Kidney (tissue), 14 donors: ENCODE data around the gene LYPD4. TPM values are rescaled to one million over a fixed set of nuclear protein-coding genes. Genes with fewer than 3 reads are reported as not detected.

Source experiments
- DNase-seq, 5 donors: peaks; one replicate each; pipeline ENCODE4 v3.0.0-alpha.2; 2013 to 2020
- FAIRE-seq: peaks from 2 replicates; lab custom pipeline; 2012; peaks lifted over from hg19 to GRCh38; lab: Jason Lieb, UNC
- H3K27ac ChIP-seq, 2 donors: one replicate each; pipeline ENCODE4 v1.7.0; 2013; ENCODE audit warnings: low read depth in 2 of 2, low read length in 2 of 2, inconsistent platforms in 1 of 2
- H3K27me3 ChIP-seq: one replicate; pipeline ENCODE4 v1.7.1; 2013; ENCODE audit warnings: low read length, inconsistent platforms; ENCODE audit not compliant: control insufficient read depth, insufficient read depth
- H3K36me3 ChIP-seq, 3 donors: one replicate each; pipeline versions ENCODE4 v1.7.0 to v1.7.1; 2013; ENCODE audit warnings: low read length in 3 of 3, control low read depth in 1 of 3, inconsistent platforms in 1 of 3; ENCODE audit not compliant: insufficient read depth in 3 of 3, control insufficient read depth in 2 of 3
- H3K4me1 ChIP-seq, 3 donors: one replicate each; pipeline versions ENCODE4 v1.7.0 to v1.7.1; 2013; ENCODE audit warnings: low read length in 3 of 3, inconsistent platforms in 1 of 3, low read depth in 1 of 3; ENCODE audit not compliant: control insufficient read depth in 2 of 3, insufficient read depth in 2 of 3
- H3K4me3 ChIP-seq, 3 donors: one replicate each; pipeline versions ENCODE4 v1.7.0 to v1.8.1; 2013; ENCODE audit warnings: low read length in 3 of 3, control low read depth in 1 of 3, inconsistent platforms in 1 of 3
- H3K9ac ChIP-seq, 3 donors: one replicate each; pipeline versions ENCODE4 v1.7.0 to v1.7.1; 2013; ENCODE audit warnings: low read length in 3 of 3, control low read depth in 1 of 3, inconsistent platforms in 1 of 3
- H3K9me3 ChIP-seq, 3 donors: one replicate each; pipeline versions ENCODE4 v1.7.0 to v1.7.1; 2013; ENCODE audit warnings: low read length in 3 of 3, control low read depth in 1 of 3, inconsistent platforms in 1 of 3; ENCODE audit not compliant: control insufficient read depth in 2 of 3, insufficient read depth in 1 of 3
- intact Hi-C: fragments of 100-400 bp; cut with DNase I; formaldehyde crosslinking; loops from one replicate; pipeline ENCODE4 v1.11.1; 2022
- polyA plus RNA-seq: library from polyadenylated mRNA; stranded (reverse); fragments of 350-450 nt; fragmentation: Illumina TruSeq; extraction: RNeasy Lipid Tissue Mini Kit (QIAGEN cat#74804); gene quantifications from one replicate; pipeline ENCODE4 v1.2.3, GENCODE V29; 2014; ENCODE audit warnings: low read depth, low replicate concordance; ENCODE audit not compliant: insufficient read depth
- total RNA-seq: library from RNA; stranded (reverse); fragmentation: NEBNext Ultra II Directional; extraction: Animal tissue kit (Norgen Biotek cat#: 25700); gene quantifications from one replicate; pipeline ENCODE4 v1.2.1, GENCODE V29; 2021
- TF ChIP-seq, protein P1 (sequence below): IDR thresholded peaks from 3 replicates; pipeline ENCODE4 v1.5.1; 2012; ENCODE audit warnings: mild to moderate bottlenecking, moderate library complexity, borderline replicate concordance; ENCODE audit not compliant: insufficient read depth; ENCODE audit errors: extremely low read depth
- donor health status: control.
- donor health status: control.
- donor health status: control.
- donor health status: control.
- donor health status: control.
- donor health status: DM: yes; HTN: yes; CAD: no.
- donor health status: Normal renal cell carcinoma (clear cell type).

The LYPD4 gene
- total and polyA plus RNA-seq, 2 donors from 2014 or later: not detected

DNA sequence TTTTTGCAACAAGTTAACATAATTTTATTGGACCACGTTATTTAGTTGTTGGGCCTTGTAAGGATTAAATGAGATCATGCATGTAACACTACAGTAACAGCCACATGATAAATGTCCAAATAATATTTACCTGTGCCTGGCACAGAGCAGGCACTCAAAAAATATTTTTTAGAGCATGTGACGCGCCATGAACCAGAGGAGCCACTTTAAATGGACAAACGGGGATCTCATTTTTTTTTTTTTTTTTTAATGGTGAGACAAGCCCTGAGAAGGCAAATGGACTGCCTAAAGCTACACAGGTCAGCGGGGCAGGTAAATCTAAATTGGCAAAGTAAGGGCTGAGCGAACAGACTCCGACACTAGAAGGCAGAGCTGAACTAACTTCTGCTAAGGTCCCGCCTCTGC is 14.7 kb upstream of the LYPD4 start:
- intact Hi-C loops: no loop called here
- no peak for DNase-seq
- Histone ChIP-seq H3K27ac (peak overlapping the region in 1 of 2 donors; percentile 99), H3K4me3 (peak overlapping the region; percentile 40 to 95 (median 94)), H3K36me3 (peaks cover 12 to 22% (median 14%) of the 10 kb centered on the region in 3 donors), H3K4me1 (peaks cover 2 to 22% (median 11%) of the 10 kb centered on the region in 3 donors), H3K9ac (peak overlapping the region in 2 of 3 donors; percentile 59 to 89), H3K27me3 (no peaks in the 10 kb centered on the region), H3K9me3 (no peaks in the 10 kb centered on the region)
- TF ChIP-seq, protein P1, sequence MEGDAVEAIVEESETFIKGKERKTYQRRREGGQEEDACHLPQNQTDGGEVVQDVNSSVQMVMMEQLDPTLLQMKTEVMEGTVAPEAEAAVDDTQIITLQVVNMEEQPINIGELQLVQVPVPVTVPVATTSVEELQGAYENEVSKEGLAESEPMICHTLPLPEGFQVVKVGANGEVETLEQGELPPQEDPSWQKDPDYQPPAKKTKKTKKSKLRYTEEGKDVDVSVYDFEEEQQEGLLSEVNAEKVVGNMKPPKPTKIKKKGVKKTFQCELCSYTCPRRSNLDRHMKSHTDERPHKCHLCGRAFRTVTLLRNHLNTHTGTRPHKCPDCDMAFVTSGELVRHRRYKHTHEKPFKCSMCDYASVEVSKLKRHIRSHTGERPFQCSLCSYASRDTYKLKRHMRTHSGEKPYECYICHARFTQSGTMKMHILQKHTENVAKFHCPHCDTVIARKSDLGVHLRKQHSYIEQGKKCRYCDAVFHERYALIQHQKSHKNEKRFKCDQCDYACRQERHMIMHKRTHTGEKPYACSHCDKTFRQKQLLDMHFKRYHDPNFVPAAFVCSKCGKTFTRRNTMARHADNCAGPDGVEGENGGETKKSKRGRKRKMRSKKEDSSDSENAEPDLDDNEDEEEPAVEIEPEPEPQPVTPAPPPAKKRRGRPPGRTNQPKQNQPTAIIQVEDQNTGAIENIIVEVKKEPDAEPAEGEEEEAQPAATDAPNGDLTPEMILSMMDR: no peak
- no peak for FAIRE-seq

- Histone ChIP-seq H3K27me3 (no peaks in the 10 kb centered on the region), H3K9me3 (no peaks in the 10 kb centered on the region), H3K4me1 (no peaks in the 10 kb centered on the region), H3K27ac (no peak overlapping the region), H3K9ac (no peak overlapping the region), H3K4me3 (no peak overlapping the region), H3K36me3 (no peaks in the 10 kb centered on the region)
- no peak for FAIRE-seq
- DNase-seq: peak in 1 of 5 donors; percentile 18
- intact Hi-C loops: no loop called here
- TF ChIP-seq, protein P1: no peak
These were observed 9.3 kb upstream of the LYPD4 start for GRCh38 chr19:41853768-41854167.

DNA sequence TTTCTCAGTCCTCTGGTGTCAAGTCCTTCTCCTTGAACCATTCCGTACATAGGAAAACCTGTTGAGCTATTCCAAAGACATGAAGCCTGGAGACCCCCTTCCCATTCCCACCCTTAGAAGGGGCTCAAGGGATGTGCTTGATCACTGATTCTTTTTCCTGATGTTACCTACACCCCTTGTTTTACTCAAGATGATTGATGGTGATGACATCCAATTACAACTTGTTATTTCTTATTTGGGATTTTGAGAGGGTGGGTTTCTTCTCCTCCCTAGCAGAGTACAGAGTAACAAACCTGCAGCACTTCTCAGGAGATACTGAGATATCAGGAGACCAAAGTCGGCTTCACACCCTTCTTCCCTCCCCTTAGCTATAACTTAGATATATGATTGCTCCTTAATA is 8.9 kb upstream of the LYPD4 start:
- Histone ChIP-seq H3K4me3 (no peak overlapping the region), H3K9ac (no peak overlapping the region), H3K9me3 (no peaks in the 10 kb centered on the region), H3K27me3 (no peaks in the 10 kb centered on the region), H3K4me1 (no peaks in the 10 kb centered on the region), H3K27ac (no peak overlapping the region), H3K36me3 (no peaks in the 10 kb centered on the region)
- TF ChIP-seq, protein P1: no peak
- DNase-seq: no peak
- intact Hi-C loops: no loop called here
- FAIRE-seq: no peak

DNA sequence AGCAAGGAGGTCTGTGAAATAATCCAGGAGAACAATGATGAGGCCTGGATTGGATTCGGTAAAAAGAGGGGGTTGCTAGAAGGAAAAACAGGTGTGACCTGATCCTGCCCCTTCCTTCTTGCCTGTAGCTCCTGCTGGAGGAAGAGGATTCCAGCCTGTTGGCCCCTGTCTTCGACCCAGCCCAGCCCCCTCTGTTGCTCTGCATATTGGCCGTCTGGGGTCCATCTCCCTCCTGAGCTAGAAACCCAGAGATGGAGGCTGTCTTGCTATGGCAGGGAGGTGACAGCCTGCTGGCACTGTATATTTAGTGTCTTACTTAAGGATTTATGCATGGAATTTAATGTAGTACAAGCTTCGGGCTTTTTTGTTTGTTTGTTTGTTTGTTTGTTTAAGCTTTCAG is 7.0 kb upstream of the LYPD4 start:
- TF ChIP-seq, protein P1: no peak
- Histone ChIP-seq H3K4me3 (no peak overlapping the region), H3K27me3 (no peaks in the 10 kb centered on the region), H3K9ac (no peak overlapping the region), H3K27ac (no peak overlapping the region), H3K36me3 (no peaks in the 10 kb centered on the region), H3K4me1 (no peaks in the 10 kb centered on the region), H3K9me3 (no peaks in the 10 kb centered on the region)
- DNase-seq: no peak
- no peak for FAIRE-seq
- intact Hi-C loops: no loop called here
